Calu3 (cell line): ENCODE results near the gene SLC6A19. TPM values are rescaled to one million over a fixed set of nuclear protein-coding genes. Genes with fewer than 3 reads are reported as not detected.
"Not testable (repeated sequence)": the region's sequence is repeated elsewhere in the genome, so short reads cannot be mapped to it uniquely, and the experiment has no call there.

Source experiments
- BruUV-seq: library from RNA; stranded (reverse); fragments of 400-500 nt; replicated peaks from 2 replicates; lab custom pipeline; 2021; lab: Mats Ljungman, UMichigan
- CTCF ChIA-PET: fragments of 300-600 bp; sonication (Branson Sonifier 250); formaldehyde crosslinking; loops from one replicate; lab custom pipeline; 2022; ENCODE audit warnings: antibody characterized with exemption; lab: Charles Lee
- DNase-seq: peaks from one replicate; pipeline ENCODE4 v3.0.0; 2022
- H3K27ac Mint-ChIP-seq: one replicate; pipeline ENCODE4 v1.8.0; 2022; ENCODE audit warnings: mixed read lengths; ENCODE audit not compliant: unreplicated experiment
- H3K27me3 Mint-ChIP-seq: one replicate; pipeline ENCODE4 v1.8.0; 2022; ENCODE audit warnings: mixed read lengths; ENCODE audit not compliant: unreplicated experiment
- H3K36me3 Mint-ChIP-seq: one replicate; pipeline ENCODE4 v1.8.0; 2022; ENCODE audit warnings: mild to moderate bottlenecking, moderate library complexity, mixed read lengths; ENCODE audit not compliant: insufficient read depth, unreplicated experiment
- H3K4me1 Mint-ChIP-seq: one replicate; pipeline ENCODE4 v1.8.0; 2022; ENCODE audit warnings: mild to moderate bottlenecking, low read depth, mixed read lengths; ENCODE audit not compliant: unreplicated experiment
- H3K4me3 Mint-ChIP-seq: one replicate; pipeline ENCODE4 v1.8.0; 2022; ENCODE audit warnings: mild to moderate bottlenecking, low read depth, moderate library complexity, mixed read lengths; ENCODE audit not compliant: unreplicated experiment
- H3K9me3 Mint-ChIP-seq: one replicate; pipeline ENCODE4 v1.8.0; 2022; ENCODE audit warnings: low read depth, mixed read lengths; ENCODE audit not compliant: unreplicated experiment
- intact Hi-C: fragments of 100-400 bp; cut with micrococcal nuclease; formaldehyde crosslinking; loops from one replicate; pipeline ENCODE4 v1.10.0; 2022; ENCODE audit not compliant: unreplicated experiment
- total RNA-seq: library from RNA; stranded (reverse); gene quantifications from 2 replicates; pipeline ENCODE4 v1.2.3, GENCODE V29; 2022
- TF ChIP-seq, protein P1 (sequence below): fragments of 200-600 bp; IDR thresholded peaks from one replicate; pipeline ENCODE4 v1.8.0; 2022; ENCODE audit warnings: antibody characterized with exemption; ENCODE audit not compliant: unreplicated experiment

Gene SLC6A19
- total RNA-seq, 1 experiment from 2014 or later: not detected

DNA sequence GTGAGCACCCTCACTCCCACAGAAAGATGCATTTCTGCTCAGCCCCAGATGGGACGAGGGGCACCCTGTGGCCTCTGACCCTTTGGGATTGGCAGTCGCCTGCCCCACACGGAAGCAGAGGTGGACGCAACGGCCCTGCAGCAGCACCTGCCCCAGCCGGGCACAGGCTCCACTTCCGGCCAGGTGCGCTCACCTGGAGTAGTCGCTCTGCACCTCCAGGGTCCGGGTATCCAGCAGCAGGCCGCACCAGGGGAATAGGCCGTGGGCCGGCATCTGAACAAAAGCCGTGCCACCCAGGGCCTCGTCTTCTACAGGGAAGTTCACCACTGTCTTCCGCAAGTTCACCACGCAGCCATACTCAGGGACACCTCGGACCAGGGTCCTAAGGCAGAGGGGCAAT is 62.8 kb downstream of the SLC6A19 start:
- BruUV-seq: no TSS peak

DNA sequence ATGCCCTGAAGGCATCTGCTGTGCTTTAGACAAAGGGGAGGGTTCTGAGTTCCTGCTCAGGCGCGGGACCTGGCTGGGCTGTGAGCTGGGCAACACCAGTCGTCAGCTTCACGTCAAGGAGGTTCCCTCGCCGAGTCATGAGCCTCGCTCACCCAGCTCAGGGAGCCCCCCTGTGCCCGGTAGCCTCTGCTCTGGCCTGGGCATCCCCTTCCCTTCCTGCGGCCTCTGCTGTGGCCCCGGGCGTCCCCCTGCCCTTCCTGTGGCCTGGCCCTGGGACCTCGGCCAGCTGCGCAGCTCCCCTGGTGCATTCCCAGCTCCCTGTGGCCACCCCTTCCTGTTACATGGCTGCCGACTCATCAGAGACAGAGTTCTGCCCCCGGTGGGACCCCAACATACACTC is 63.6 kb downstream of the SLC6A19 start:
- TF ChIP-seq, protein P1, sequence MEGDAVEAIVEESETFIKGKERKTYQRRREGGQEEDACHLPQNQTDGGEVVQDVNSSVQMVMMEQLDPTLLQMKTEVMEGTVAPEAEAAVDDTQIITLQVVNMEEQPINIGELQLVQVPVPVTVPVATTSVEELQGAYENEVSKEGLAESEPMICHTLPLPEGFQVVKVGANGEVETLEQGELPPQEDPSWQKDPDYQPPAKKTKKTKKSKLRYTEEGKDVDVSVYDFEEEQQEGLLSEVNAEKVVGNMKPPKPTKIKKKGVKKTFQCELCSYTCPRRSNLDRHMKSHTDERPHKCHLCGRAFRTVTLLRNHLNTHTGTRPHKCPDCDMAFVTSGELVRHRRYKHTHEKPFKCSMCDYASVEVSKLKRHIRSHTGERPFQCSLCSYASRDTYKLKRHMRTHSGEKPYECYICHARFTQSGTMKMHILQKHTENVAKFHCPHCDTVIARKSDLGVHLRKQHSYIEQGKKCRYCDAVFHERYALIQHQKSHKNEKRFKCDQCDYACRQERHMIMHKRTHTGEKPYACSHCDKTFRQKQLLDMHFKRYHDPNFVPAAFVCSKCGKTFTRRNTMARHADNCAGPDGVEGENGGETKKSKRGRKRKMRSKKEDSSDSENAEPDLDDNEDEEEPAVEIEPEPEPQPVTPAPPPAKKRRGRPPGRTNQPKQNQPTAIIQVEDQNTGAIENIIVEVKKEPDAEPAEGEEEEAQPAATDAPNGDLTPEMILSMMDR: no peak
- no peaks in the 10 kb centered on the region for H3K9me3 Mint-ChIP-seq
- CTCF ChIA-PET: interaction anchor here (0.9 kb wide), 1 partner anchor 12 kb away, joined by 3 read pairs; no protein-coding TSS in a partner anchor
- no peaks in the 10 kb centered on the region for H3K4me1 Mint-ChIP-seq
- DNase-seq: no peak
- H3K4me3 Mint-ChIP-seq: no peak overlapping the region
- no TSS peak for BruUV-seq
- intact Hi-C loops: no loop called here
- peaks cover 20% of the 10 kb centered on the region for H3K27me3 Mint-ChIP-seq
- no peak overlapping the region for H3K27ac Mint-ChIP-seq
- no peaks in the 10 kb centered on the region for H3K36me3 Mint-ChIP-seq

More for the DNA sequence above, 62.8 kb downstream of the SLC6A19 start:
- intact Hi-C loops: no loop called here
- Mint-ChIP-seq H3K4me1 (no peaks in the 10 kb centered on the region), H3K4me3 (no peak overlapping the region), H3K27ac (no peak overlapping the region), H3K27me3 (peaks cover 28% of the 10 kb centered on the region), H3K9me3 (no peaks in the 10 kb centered on the region), H3K36me3 (peaks cover 5% of the 10 kb centered on the region)
- TF ChIP-seq, protein P1: no peak
- DNase-seq: no peak
- CTCF ChIA-PET: no interaction called here

DNA sequence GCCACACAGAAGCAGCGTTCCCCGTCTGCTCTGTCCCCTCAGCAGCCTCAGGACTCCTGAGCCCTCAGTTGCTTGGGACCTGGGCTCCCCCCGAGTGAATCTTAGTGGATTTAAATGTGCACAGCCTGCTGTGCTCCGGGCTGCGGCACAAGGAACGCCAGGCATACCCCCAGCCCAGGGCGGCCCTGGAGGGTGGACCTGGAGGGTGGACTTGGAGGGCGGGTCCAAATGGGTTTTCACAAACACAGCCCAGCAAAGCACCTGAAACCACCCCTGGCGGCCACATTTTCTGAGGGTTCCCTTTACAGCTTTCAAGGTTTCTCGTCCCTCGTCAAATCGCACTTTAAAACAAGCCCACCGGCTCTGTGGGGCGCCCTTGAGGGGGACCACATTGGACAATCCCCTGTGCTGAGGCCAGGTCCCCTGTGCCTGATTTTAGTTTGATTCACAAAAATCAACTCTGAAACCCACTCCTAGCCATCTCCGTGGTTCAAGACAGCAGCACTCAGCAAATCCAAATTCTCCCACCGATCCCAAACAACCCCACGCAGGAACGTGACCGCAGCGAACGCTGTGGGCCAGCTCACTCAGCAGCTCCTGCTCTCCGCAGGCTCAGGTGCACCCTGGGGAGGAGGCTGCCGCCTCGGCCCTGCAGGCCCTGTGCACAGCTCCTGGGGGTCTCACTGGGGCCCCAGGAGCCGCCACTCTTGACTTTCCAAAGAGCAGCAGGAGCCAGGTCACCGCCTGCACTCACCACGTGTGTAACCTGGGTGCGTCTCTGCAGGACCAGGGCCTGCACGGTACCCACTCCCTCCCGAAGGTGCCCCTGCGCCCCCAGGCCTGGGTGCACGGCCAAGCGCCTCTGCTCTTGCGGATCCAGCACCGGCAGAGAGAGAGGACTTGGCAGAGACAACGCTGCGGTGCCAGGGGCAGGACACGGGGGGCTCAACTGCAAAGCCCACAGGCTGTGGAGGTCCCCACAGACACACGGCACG is 64.4 kb downstream of the SLC6A19 start:
- H3K9me3 Mint-ChIP-seq: peaks cover 3% of the 10 kb centered on the region
- no TSS peak for BruUV-seq
- TF ChIP-seq, protein P1: no peak
- H3K27me3 Mint-ChIP-seq: peaks cover 17% of the 10 kb centered on the region
- CTCF ChIA-PET: interaction anchor here (0.9 kb wide), 1 partner anchor 12 kb away, joined by 3 read pairs; no protein-coding TSS in a partner anchor
- no peaks in the 10 kb centered on the region for H3K36me3 Mint-ChIP-seq
- DNase-seq: no peak
- intact Hi-C loops: no loop called here
- no peak overlapping the region for H3K4me3 Mint-ChIP-seq
- no peak overlapping the region for H3K27ac Mint-ChIP-seq
- no peaks in the 10 kb centered on the region for H3K4me1 Mint-ChIP-seq

DNA sequence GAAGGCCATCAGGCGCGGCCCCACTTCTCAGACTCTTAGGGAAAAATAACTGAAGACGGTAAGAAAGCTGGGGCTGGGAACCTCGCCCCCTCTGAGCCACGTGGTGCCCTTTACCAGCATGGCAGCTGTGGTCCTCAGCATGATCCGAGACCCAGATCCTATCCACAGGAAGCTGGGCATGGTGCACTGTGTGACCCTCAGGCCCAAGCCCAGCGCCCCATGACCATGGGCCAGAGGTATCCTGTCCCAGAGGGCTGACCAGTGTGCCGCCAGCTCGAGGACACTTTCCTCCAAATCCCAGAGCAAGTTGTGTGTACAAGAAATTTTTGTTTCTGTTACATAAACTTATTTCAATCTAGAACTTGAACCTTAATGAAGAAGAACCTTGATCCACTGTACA is 65.4 kb downstream of the SLC6A19 start:
- no peak for DNase-seq
- peaks cover 15% of the 10 kb centered on the region for H3K27me3 Mint-ChIP-seq

DNA sequence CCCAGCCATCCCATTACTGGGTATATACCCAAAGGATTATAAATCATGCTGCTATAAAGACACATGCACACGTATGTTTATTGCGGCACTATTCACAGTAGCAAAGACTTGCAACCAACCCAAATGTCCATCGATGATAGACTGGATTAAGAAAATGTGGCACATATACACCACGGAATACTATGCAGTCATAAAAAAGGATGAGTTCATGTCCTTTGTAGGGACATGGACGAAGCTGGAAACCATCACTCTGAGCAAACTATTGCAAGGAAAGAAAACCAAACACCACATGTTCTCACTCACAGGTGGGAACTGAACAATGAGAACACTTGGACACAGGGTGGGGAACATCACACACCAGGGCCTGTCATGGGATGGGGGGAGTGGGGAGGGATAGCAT is 66.1 kb downstream of the SLC6A19 start:
- H3K36me3 Mint-ChIP-seq, H3K9me3 Mint-ChIP-seq, H3K27ac Mint-ChIP-seq, H3K4me1 Mint-ChIP-seq, H3K27me3 Mint-ChIP-seq, intact Hi-C loops, DNase-seq, BruUV-seq, H3K4me3 Mint-ChIP-seq: not testable (repeated sequence)
- CTCF ChIA-PET: interaction anchor here (0.6 kb wide), 1 partner anchor 58 kb away, joined by 5 read pairs; no protein-coding TSS in a partner anchor

More for the DNA sequence above, 65.4 kb downstream of the SLC6A19 start:
- Mint-ChIP-seq H3K27ac (no peak overlapping the region), H3K9me3 (peaks cover 3% of the 10 kb centered on the region), H3K4me1 (no peaks in the 10 kb centered on the region), H3K4me3 (no peak overlapping the region), H3K36me3 (no peaks in the 10 kb centered on the region)
- BruUV-seq: no TSS peak
- CTCF ChIA-PET: interaction anchor here (0.6 kb wide), 1 partner anchor 57 kb away, joined by 5 read pairs; no protein-coding TSS in a partner anchor
- TF ChIP-seq, protein P1: no peak
- intact Hi-C loops: no loop called here
